NCI-H526 (cell line): ENCODE data around the gene PDE3A.

Experiments
- DNase-seq, 2 experiments: peaks; one replicate each; lab custom pipeline; 2025; lab: John Stamatoyannopoulos, UW

PDE3A gene

GRCh38 chr12:20495997-20496396, 127.7 kb downstream of the PDE3A start:
- DNase-seq = no peak

- no peak for DNase-seq
Observed at GRCh38 chr12:20497707-20498106, 129.4 kb downstream of the PDE3A start.

GRCh38 chr12:20501958-20502357, 133.6 kb downstream of the PDE3A start:
- no peak for DNase-seq

- no peak for DNase-seq
Observed at GRCh38 chr12:20503858-20504257, 135.5 kb downstream of the PDE3A start.

- DNase-seq = no peak
Observed at GRCh38 chr12:20505056-20505455, 136.7 kb downstream of the PDE3A start.

GRCh38 chr12:20507056-20507455, 138.7 kb downstream of the PDE3A start:
- no peak for DNase-seq

GRCh38 chr12:20507711-20508110, 139.4 kb downstream of the PDE3A start:
- no peak for DNase-seq

GRCh38 chr12:20508359-20508758, 140.0 kb downstream of the PDE3A start:
- no peak for DNase-seq

GRCh38 chr12:20508962-20509361, 140.6 kb downstream of the PDE3A start:
- DNase-seq = no peak

- DNase-seq = no peak
Observed at GRCh38 chr12:20510811-20511210, 142.5 kb downstream of the PDE3A start.

- DNase-seq = no peak
Observed at GRCh38 chr12:20513189-20513588, 144.9 kb downstream of the PDE3A start.

GRCh38 chr12:20514598-20514997, 146.3 kb downstream of the PDE3A start:
- no peak for DNase-seq

- DNase-seq = no peak
Observed at GRCh38 chr12:20520532-20520931, 152.2 kb downstream of the PDE3A start.

- DNase-seq = no peak
Observed at GRCh38 chr12:20523658-20524057, 155.3 kb downstream of the PDE3A start.

GRCh38 chr12:20524113-20524512, 155.8 kb downstream of the PDE3A start:
- no peak for DNase-seq

GRCh38 chr12:20525064-20525610, 156.8 kb downstream of the PDE3A start:
- DNase-seq = no peak

GRCh38 chr12:20527417-20528163, 159.3 kb downstream of the PDE3A start:
- no peak for DNase-seq

GRCh38 chr12:20528208-20528607, 159.9 kb downstream of the PDE3A start:
- no peak for DNase-seq

GRCh38 chr12:20546267-20546666, 177.9 kb downstream of the PDE3A start:
- no peak for DNase-seq

- no peak for DNase-seq
Observed at GRCh38 chr12:20547816-20548575, 179.7 kb downstream of the PDE3A start.

- no peak for DNase-seq
Observed at GRCh38 chr12:20548611-20549010, 180.3 kb downstream of the PDE3A start.

- DNase-seq = peak; percentile 19 to 31
Observed at GRCh38 chr12:20549108-20549719, 180.9 kb downstream of the PDE3A start.
